ENCODE measurements around the gene DKKL1.

- TF ChIP-seq POLR2A (IDR thresholded peaks at IDR 0.05) = no peak
- no peak for TF ChIP-seq CTCF (IDR thresholded peaks at IDR 0.05)
Measured at GRCh38 chr19:49390131-49390928, 26.7 kb downstream of the DKKL1 start.
